ENCODE measurements around the gene PPP1CC.

GRCh38 chr12:110732572-110732971 lies 10.1 kb downstream of the PPP1CC start:
- no peak for TF ChIP-seq CTCF (IDR thresholded peaks at IDR 0.05)
- no peak for TF ChIP-seq EP300 (IDR thresholded peaks at IDR 0.05)
- TF ChIP-seq POLR2A (IDR thresholded peaks at IDR 0.05): no peak
- no peak for TF ChIP-seq POLR2AphosphoS5 (IDR thresholded peaks at IDR 0.05)
